Body of pancreas (tissue), 4 donors: ENCODE measurements around the gene ZNF185. TPM values are rescaled to one million over a fixed set of nuclear protein-coding genes. Genes with fewer than 3 reads are reported as not detected.
A peak's percentile ranks its signal among the peaks of the same experiment; 100 is the strongest.

Experiments used
- ATAC-seq: fragments of 150-250 bp; one replicate; pipeline ENCODE4 v1.9.1; 2016
- DNase-seq, 4 donors: peaks; one replicate each; pipeline ENCODE4 v3.0.0-alpha.2; 2019
- H3K27ac ChIP-seq, 4 donors: fragments of 200-600 bp; sonication (generic); 1 replicate in 3 of 4; 2 replicates in 1 of 4; pipeline versions ENCODE4 v1.5.1 to v1.6.1; 2016 to 2019; ENCODE audit warnings: mild to moderate bottlenecking in 1 of 4, mixed read lengths in 1 of 4, moderate library complexity in 1 of 4
- H3K27me3 ChIP-seq, 2 donors: fragments of 200-600 bp; sonication (generic); one replicate each; pipeline ENCODE4 v1.6.0; 2016; ENCODE audit warnings: mild to moderate bottlenecking in 1 of 2
- H3K36me3 ChIP-seq, 2 donors: fragments of 200-600 bp; sonication (generic); replicated peaks in 1 of 2; 2 replicates each; pipeline ENCODE4 v1.5.1; 2016; ENCODE audit warnings: low read depth in 2 of 2; ENCODE audit not compliant: insufficient read depth in 1 of 2
- H3K4me1 ChIP-seq: fragments of 200-600 bp; sonication (generic); one replicate; pipeline ENCODE4 v1.6.0; 2016
- H3K4me3 ChIP-seq, 2 donors: fragments of 200-600 bp; sonication (generic); 1 replicate in 1 of 2; 2 replicates in 1 of 2; pipeline ENCODE4 v1.5.1; 2016 to 2019
- H3K9me3 ChIP-seq, 3 donors: fragments of 200-600 bp; sonication (generic); 1 replicate in 2 of 3; 2 replicates in 1 of 3; pipeline ENCODE4 v1.5.1; 2016
- CTCF ChIP-seq, 7 experiments: fragments of 450-650 bp in 4 of 7; fragments of 200-600 bp in 3 of 7; sonication (generic) in 3 of 7; IDR thresholded peaks; one replicate each; pipeline ENCODE4 v1.5.1; 2016 to 2019; ENCODE audit warnings: antibody characterized with exemption in 7 of 7
- POLR2A ChIP-seq, 3 donors: fragments of 450-650 bp; IDR thresholded peaks; one replicate each; pipeline ENCODE4 v1.6.1; 2016; ENCODE audit warnings: antibody characterized with exemption in 3 of 3, mild to moderate bottlenecking in 2 of 3
- WGBS, 2 donors: methylation state at CpG; one replicate each; pipeline ENCODE4 v1.1.5; 2017; 5-methylcytosine and 5-hydroxymethylcytosine counted together
- intact Hi-C: fragments of 100-400 bp; cut with DNase I; formaldehyde crosslinking; loops from one replicate; pipeline ENCODE4 v1.15.1; 2023
- total RNA-seq, 2 donors: library from RNA; depleted of rRNA; stranded (reverse); fragments of >200 nt; gene quantifications; one replicate each; pipeline ENCODE4 v1.1.0, GENCODE V29; 2016

ZNF185 gene
- total RNA-seq, 2 donors from 2014 or later = 2.0 to 6.5 TPM

GRCh38 chrX:152941328-152942076 lies 43.6 kb downstream of the ZNF185 start:
- Histone ChIP-seq H3K4me3 (peak overlapping the region; percentile 8 to 56), H3K4me1 (peaks cover 9% of the 10 kb centered on the region), H3K36me3 (no peaks in the 10 kb centered on the region), H3K27me3 (no peaks in the 10 kb centered on the region), H3K9me3 (no peaks in the 10 kb centered on the region), H3K27ac (peak overlapping the region in 3 of 4 donors; percentile 73 to 78 (median 74))
- intact Hi-C loops = no loop called here
- peak; percentile 91 to 93 (median 92) for DNase-seq
- peak; percentile 100 for ATAC-seq
- WGBS, 2 donors = 0% methylated on average over 39 of the region's 70 CpGs; no CpG with 5 or more reads in 1 of the 2 donors
- peak; percentile 10 to 53 (median 30) for TF ChIP-seq POLR2A (IDR thresholded peaks at IDR 0.05)
- peak; percentile 71 to 97 (median 91) for TF ChIP-seq CTCF (IDR thresholded peaks at IDR 0.05)

GRCh38 chrX:152942077-152942442 lies 44.2 kb downstream of the ZNF185 start:
- DNase-seq = no peak
- H3K27ac ChIP-seq = peak overlapping the region in 3 of 4 donors; percentile 73 to 78 (median 74)
- intact Hi-C loops = no loop called here
- peak overlapping the region; percentile 8 to 56 for H3K4me3 ChIP-seq
- no peaks in the 10 kb centered on the region for H3K9me3 ChIP-seq
- no peaks in the 10 kb centered on the region for H3K27me3 ChIP-seq
- H3K36me3 ChIP-seq = no peaks in the 10 kb centered on the region
- TF ChIP-seq POLR2A (IDR thresholded peaks at IDR 0.05) = no peak
- TF ChIP-seq CTCF (IDR thresholded peaks at IDR 0.05) = no peak
- WGBS, 2 donors = 25 to 26% methylated on average over 7 to 9 of the region's 11 CpGs
- ATAC-seq = peak; percentile 7
- peaks cover 9% of the 10 kb centered on the region for H3K4me1 ChIP-seq

- Histone ChIP-seq H3K36me3 (no peaks in the 10 kb centered on the region), H3K4me3 (no peak overlapping the region), H3K27me3 (no peaks in the 10 kb centered on the region), H3K9me3 (no peaks in the 10 kb centered on the region), H3K27ac (no peak overlapping the region), H3K4me1 (peaks cover 9% of the 10 kb centered on the region)
- TF ChIP-seq POLR2A (IDR thresholded peaks at IDR 0.05) (no peak), CTCF (IDR thresholded peaks at IDR 0.05) (no peak)
- intact Hi-C loops = no loop called here
- DNase-seq = no peak
- WGBS, 2 donors = no CpG with 5 or more reads among the region's 1 CpG
- ATAC-seq = no peak
These were observed 46.0 kb downstream of the ZNF185 start for GRCh38 chrX:152943826-152944225.

GRCh38 chrX:152945021-152945979 lies 47.4 kb downstream of the ZNF185 start:
- TF ChIP-seq CTCF (IDR thresholded peaks at IDR 0.05) (no peak), POLR2A (IDR thresholded peaks at IDR 0.05) (no peak)
- DNase-seq (no peak), ATAC-seq (no peak)
- H3K36me3 ChIP-seq = no peaks in the 10 kb centered on the region
- 93% methylated on average over 2 to 8 of the region's 11 CpGs for WGBS, 2 donors
- peaks cover 9% of the 10 kb centered on the region for H3K4me1 ChIP-seq
- no peaks in the 10 kb centered on the region for H3K9me3 ChIP-seq
- no peak overlapping the region for H3K4me3 ChIP-seq
- no peaks in the 10 kb centered on the region for H3K27me3 ChIP-seq
- intact Hi-C loops = no loop called here
- H3K27ac ChIP-seq = no peak overlapping the region
